Fibroblast of lung (primary cell): Measurements from ENCODE around the gene FGF22. TPM values are rescaled to one million over a fixed set of nuclear protein-coding genes. Genes with fewer than 3 reads are reported as not detected.
"Not testable (repeated sequence)": the region's sequence is repeated elsewhere in the genome, so short reads cannot be mapped to it uniquely, and the experiment has no call there.

ENCODE experiments used
- DNase-seq, 2 donors: peaks; one replicate each; pipeline versions ENCODE4 v3.0.0 to v3.0.0-alpha.2; 2010; ENCODE audit warnings: low read depth in 2 of 2
- H2AFZ ChIP-seq: 2 replicates; pipeline ENCODE4 v1.5.1; 2012; ENCODE audit warnings: low read length, control low read depth, inconsistent platforms
- H3K27ac ChIP-seq: 2 replicates; pipeline ENCODE4 v1.5.1; 2011; ENCODE audit warnings: low read length, control low read depth; ENCODE audit not compliant: insufficient read depth
- H3K27me3 ChIP-seq: 2 replicates; pipeline ENCODE4 v1.5.1; 2011; ENCODE audit warnings: mild to moderate bottlenecking, low read length; ENCODE audit not compliant: control insufficient read depth, insufficient read depth
- H3K36me3 ChIP-seq: 2 replicates; pipeline ENCODE4 v1.5.1; 2011; ENCODE audit warnings: low read length; ENCODE audit not compliant: control insufficient read depth, insufficient read depth
- H3K4me1 ChIP-seq: 2 replicates; pipeline ENCODE4 v1.5.1; 2011; ENCODE audit warnings: low read length; ENCODE audit not compliant: control insufficient read depth, insufficient read depth; ENCODE audit errors: extremely low read depth
- H3K4me2 ChIP-seq: 2 replicates; pipeline ENCODE4 v1.5.1; 2011; ENCODE audit warnings: low read length, control low read depth; ENCODE audit not compliant: insufficient read depth; ENCODE audit errors: extremely low read depth
- H3K4me3 ChIP-seq, 4 experiments: fragments of 200-600 bp in 1 of 4; sonication (generic) in 1 of 4; replicated peaks in 1 of 4; 2 replicates each; pipeline ENCODE4 v1.5.1; 2011 to 2016; ENCODE audit warnings: low read length in 4 of 4, low read depth in 3 of 4, mild to moderate bottlenecking in 3 of 4, control low read depth in 2 of 4, inconsistent platforms in 1 of 4, mixed read lengths in 1 of 4; ENCODE audit not compliant: insufficient read depth in 1 of 4; ENCODE audit errors: control extremely low read depth in 1 of 4
- H3K79me2 ChIP-seq: 2 replicates; pipeline ENCODE4 v1.5.1; 2012; ENCODE audit warnings: mild to moderate bottlenecking, low read length, inconsistent platforms; ENCODE audit not compliant: control insufficient read depth, insufficient read depth
- H3K9ac ChIP-seq: 2 replicates; pipeline ENCODE4 v1.5.1; 2011; ENCODE audit warnings: mild to moderate bottlenecking, low read length, control low read depth; ENCODE audit not compliant: insufficient read depth
- H3K9me3 ChIP-seq: 2 replicates; pipeline ENCODE4 v1.5.1; 2012; ENCODE audit warnings: low read depth, low read length; ENCODE audit not compliant: control insufficient read depth, insufficient read depth
- H4K20me1 ChIP-seq: 2 replicates; pipeline ENCODE4 v1.5.1; 2011; ENCODE audit warnings: low read length; ENCODE audit not compliant: control insufficient read depth, insufficient read depth; ENCODE audit errors: extremely low read depth
- CTCF ChIP-seq, 2 donors: IDR thresholded peaks in 1 of 2; conservative IDR thresholded peaks in 1 of 2; 1 replicate in 1 of 2; 2 replicates in 1 of 2; pipeline ENCODE4 v1.5.1; 2011 to 2012; ENCODE audit warnings: low read length in 2 of 2, control low read depth in 1 of 2, inconsistent platforms in 1 of 2, low read depth in 1 of 2, mild to moderate bottlenecking in 1 of 2
- EZH2 ChIP-seq: IDR thresholded peaks from 2 replicates; pipeline ENCODE4 v1.5.1; 2012; ENCODE audit warnings: low read length, control low read depth, mild to moderate bottlenecking; ENCODE audit errors: missing control alignments
- polyA plus RNA-seq, 2 donors: library from polyadenylated mRNA; depleted of rRNA in 1 of 2; stranded (reverse) in 1 of 2; unstranded in 1 of 2; fragments of >200 nt; gene quantifications; 2 replicates each; pipeline ENCODE4 v1.2.1, GENCODE V29; 2011 to 2012; ENCODE audit warnings: missing spikeins in 1 of 2
- total RNA-seq: library from RNA; depleted of rRNA; stranded (reverse); fragments of >200 nt; gene quantifications from 2 replicates; pipeline ENCODE4 v1.2.1, GENCODE V29; 2014

FGF22 gene
- total and polyA plus RNA-seq, 2 donors (not counting 1 experiment from before 2014, with no cell fraction given), result under 0.01 TPM; not detected in 1

GRCh38 chr19:601790-602189 lies 37.9 kb upstream of the FGF22 start:
- no peak overlapping the region for H3K4me2 ChIP-seq

DNA sequence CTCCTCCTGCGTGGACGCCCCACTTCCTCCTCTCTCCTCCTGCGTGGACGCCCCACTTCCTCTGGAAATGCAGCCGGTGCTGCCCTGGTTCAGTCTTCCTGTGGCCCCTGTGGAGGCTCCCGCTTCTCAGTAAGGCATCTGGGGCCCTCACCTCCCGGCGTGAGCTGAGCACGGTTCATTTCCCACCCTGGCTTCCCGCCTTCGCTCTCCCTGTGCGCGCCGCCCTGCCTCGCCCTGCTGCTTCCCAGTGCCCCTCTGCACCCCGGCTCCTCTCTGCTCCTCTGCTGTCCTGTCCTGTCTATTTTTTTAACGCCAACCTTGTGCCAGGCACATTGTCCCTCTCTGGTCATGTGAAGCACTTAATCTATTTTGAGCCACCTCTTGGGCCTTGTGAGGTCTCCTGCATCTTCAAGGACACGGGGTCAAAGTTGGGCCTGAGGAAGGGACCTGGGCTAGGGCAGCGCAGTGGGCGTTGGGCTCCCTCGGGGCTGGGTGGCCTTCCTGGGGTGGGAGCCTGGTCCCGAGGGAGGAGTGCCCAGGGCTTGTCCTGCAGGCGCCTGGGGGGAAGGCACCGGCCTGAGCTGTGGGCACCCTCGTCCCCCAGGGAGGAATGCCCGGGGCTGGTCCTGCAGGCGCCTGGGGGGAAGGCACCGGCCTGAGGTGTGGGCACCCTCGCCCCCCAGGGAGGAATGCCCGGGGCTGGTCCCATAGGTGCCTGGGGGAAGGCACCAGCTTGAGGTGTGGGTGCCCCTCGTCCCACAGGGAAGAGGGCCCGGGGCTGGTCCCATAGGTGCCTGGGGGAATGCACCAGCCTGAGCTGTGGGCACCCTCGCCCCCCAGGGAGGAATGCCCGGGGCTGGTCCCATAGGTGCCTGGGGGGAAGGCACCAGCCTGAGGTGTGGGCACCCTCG lies 37.0 kb upstream of the FGF22 start:
- H3K79me2 ChIP-seq, result no peaks in the 10 kb centered on the region
- H2AFZ ChIP-seq, result no peak overlapping the region
- H3K27ac ChIP-seq, result no peak overlapping the region
- H3K9ac ChIP-seq, result no peak overlapping the region
- no peak overlapping the region for H3K4me3 ChIP-seq
- H3K9me3 ChIP-seq, result no peaks in the 10 kb centered on the region
- no peaks in the 10 kb centered on the region for H3K4me1 ChIP-seq
- DNase-seq, result no peak
- no peaks in the 10 kb centered on the region for H3K36me3 ChIP-seq
- H4K20me1 ChIP-seq, result no peaks in the 10 kb centered on the region
- no peaks in the 10 kb centered on the region for H3K27me3 ChIP-seq
- no peak for TF ChIP-seq EZH2
- TF ChIP-seq CTCF (conservative IDR thresholded peaks at IDR 0.05 in 1 of 2, IDR thresholded peaks at IDR 0.05 in 1 of 2; ENCODE audit: low read depth in 1 of 2, low read length in 2 of 2), result no peak
- H3K4me2 ChIP-seq, result no peak overlapping the region

More at GRCh38 chr19:601790-602189, 37.9 kb upstream of the FGF22 start:
- H3K27ac ChIP-seq, result no peak overlapping the region
- TF ChIP-seq EZH2, result no peak
- no peak for TF ChIP-seq CTCF (conservative IDR thresholded peaks at IDR 0.05 in 1 of 2, IDR thresholded peaks at IDR 0.05 in 1 of 2; ENCODE audit: low read depth in 1 of 2, low read length in 2 of 2)
- H3K79me2 ChIP-seq, result no peaks in the 10 kb centered on the region
- H3K27me3 ChIP-seq, result no peaks in the 10 kb centered on the region
- no peaks in the 10 kb centered on the region for H4K20me1 ChIP-seq
- H3K36me3 ChIP-seq, result no peaks in the 10 kb centered on the region
- no peaks in the 10 kb centered on the region for H3K4me1 ChIP-seq
- DNase-seq, result no peak
- H3K4me3 ChIP-seq, result no peak overlapping the region
- H2AFZ ChIP-seq, result no peak overlapping the region
- no peaks in the 10 kb centered on the region for H3K9me3 ChIP-seq
- H3K9ac ChIP-seq, result no peak overlapping the region

DNA sequence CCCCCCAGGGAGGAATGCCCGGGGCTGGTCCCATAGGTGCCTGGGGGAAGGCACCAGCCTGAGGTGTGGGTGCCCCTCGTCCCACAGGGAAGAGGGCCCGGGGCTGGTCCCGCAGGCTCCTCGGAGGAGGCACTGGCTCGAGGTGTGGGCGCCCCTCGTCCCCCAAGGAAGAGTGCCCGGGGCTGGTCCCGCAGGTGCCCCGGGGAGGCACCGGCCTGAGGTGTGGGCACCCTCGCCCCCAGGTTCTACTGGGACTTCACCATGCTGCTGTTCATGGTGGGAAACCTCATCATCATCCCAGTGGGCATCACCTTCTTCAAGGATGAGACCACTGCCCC lies 36.4 kb upstream of the FGF22 start:
- H3K4me1 ChIP-seq, H2AFZ ChIP-seq, H3K4me3 ChIP-seq, H3K27me3 ChIP-seq, H3K27ac ChIP-seq, H3K9ac ChIP-seq, H4K20me1 ChIP-seq, H3K36me3 ChIP-seq, H3K4me2 ChIP-seq, H3K9me3 ChIP-seq, DNase-seq, H3K79me2 ChIP-seq: not testable (repeated sequence)

DNA sequence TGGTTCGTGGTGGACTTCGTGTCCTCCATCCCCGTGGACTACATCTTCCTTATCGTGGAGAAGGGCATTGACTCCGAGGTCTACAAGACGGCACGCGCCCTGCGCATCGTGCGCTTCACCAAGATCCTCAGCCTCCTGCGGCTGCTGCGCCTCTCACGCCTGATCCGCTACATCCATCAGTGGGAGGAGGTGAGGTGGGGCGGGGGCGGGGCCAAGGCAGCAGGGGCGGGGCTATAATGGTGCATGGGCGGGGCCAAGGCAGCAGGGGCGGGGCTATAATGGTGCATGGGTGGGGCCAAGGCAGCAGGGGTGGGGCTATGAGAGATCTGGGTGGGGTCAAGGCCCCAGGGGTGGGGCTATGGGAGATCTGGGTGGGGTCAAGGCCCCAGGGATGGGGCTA lies 35.9 kb upstream of the FGF22 start:
- not testable (repeated sequence) for H3K9ac ChIP-seq, H3K27ac ChIP-seq, DNase-seq, H3K4me2 ChIP-seq, H3K27me3 ChIP-seq, H4K20me1 ChIP-seq, H3K79me2 ChIP-seq, H3K4me1 ChIP-seq, H3K36me3 ChIP-seq, H3K9me3 ChIP-seq, H3K4me3 ChIP-seq, H2AFZ ChIP-seq
